HK-2 (cell line): ENCODE data around the gene UXT.
"Not testable (repeated sequence)": the region's sequence is repeated elsewhere in the genome, so short reads cannot be mapped to it uniquely, and the experiment has no call there.

Experiments used
- DNase-seq: peaks from one replicate; pipeline ENCODE4 v3.0.0-alpha.2; 2018; ENCODE audit not compliant: unreplicated experiment

UXT gene

GRCh38 chrX:47658684-47659420, at the start of gene UXT:
TSS of gene UXT (minus strand) at chrX:47659180. CDS start at chrX:47658927, 253 bp downstream.
- DNase-seq: peak; percentile 97

- DNase-seq: no peak
These were observed 48.2 kb upstream of the UXT start for GRCh38 chrX:47707031-47707780.

GRCh38 chrX:47706575-47706974, 47.6 kb upstream of the UXT start:
- DNase-seq: no peak

- no peak for DNase-seq
These were observed 45.8 kb upstream of the UXT start for GRCh38 chrX:47704736-47705135.

- DNase-seq: no peak
These were observed 38.2 kb upstream of the UXT start for GRCh38 chrX:47697181-47697580.

GRCh38 chrX:47690175-47690574, 31.2 kb upstream of the UXT start:
- DNase-seq: no peak

- DNase-seq: no peak
These were observed 28.3 kb upstream of the UXT start for GRCh38 chrX:47687263-47687662.

- no peak for DNase-seq
These were observed 24.8 kb upstream of the UXT start for GRCh38 chrX:47683829-47684205.

GRCh38 chrX:47683184-47683828, 24.3 kb upstream of the UXT start:
- no peak for DNase-seq

- DNase-seq: not testable (repeated sequence)
These were observed 17.2 kb upstream of the UXT start for GRCh38 chrX:47675959-47676859.

- no peak for DNase-seq
These were observed 15.8 kb upstream of the UXT start for GRCh38 chrX:47674776-47675175.

GRCh38 chrX:47665797-47666196, 6.8 kb upstream of the UXT start:
- not testable (repeated sequence) for DNase-seq

- DNase-seq: no peak
These were observed 5.8 kb upstream of the UXT start for GRCh38 chrX:47664737-47665136.

- DNase-seq: peak; percentile 61
These were observed 3.2 kb upstream of the UXT start for GRCh38 chrX:47662144-47662657.

GRCh38 chrX:47661539-47661938, 2.6 kb upstream of the UXT start:
- no peak for DNase-seq

GRCh38 chrX:47659421-47659726, 394 bp upstream of the UXT start:
- DNase-seq: no peak

- DNase-seq: no peak
These were observed 688 bp downstream of the UXT start for GRCh38 chrX:47658301-47658683.

GRCh38 chrX:47651043-47651905, 7.7 kb downstream of the UXT start:
- DNase-seq: no peak

GRCh38 chrX:47650164-47651042, 8.6 kb downstream of the UXT start, which contains the start of gene ELK1:
TSS of gene ELK1 (minus strand) at chrX:47650563. CDS start at chrX:47641441, 9,122 bp downstream.
- DNase-seq: peak; percentile 97

GRCh38 chrX:47649781-47650163, 9.2 kb downstream of the UXT start:
- no peak for DNase-seq
